CD4-positive, alpha-beta T cell treated with Interferon gamma for 1 hour (primary cell): ENCODE data around the gene KCNS3.

Experiments used
- DNase-seq: peaks from one replicate; pipeline ENCODE4 v3.0.0-alpha.2; 2020

KCNS3 gene

DNA sequence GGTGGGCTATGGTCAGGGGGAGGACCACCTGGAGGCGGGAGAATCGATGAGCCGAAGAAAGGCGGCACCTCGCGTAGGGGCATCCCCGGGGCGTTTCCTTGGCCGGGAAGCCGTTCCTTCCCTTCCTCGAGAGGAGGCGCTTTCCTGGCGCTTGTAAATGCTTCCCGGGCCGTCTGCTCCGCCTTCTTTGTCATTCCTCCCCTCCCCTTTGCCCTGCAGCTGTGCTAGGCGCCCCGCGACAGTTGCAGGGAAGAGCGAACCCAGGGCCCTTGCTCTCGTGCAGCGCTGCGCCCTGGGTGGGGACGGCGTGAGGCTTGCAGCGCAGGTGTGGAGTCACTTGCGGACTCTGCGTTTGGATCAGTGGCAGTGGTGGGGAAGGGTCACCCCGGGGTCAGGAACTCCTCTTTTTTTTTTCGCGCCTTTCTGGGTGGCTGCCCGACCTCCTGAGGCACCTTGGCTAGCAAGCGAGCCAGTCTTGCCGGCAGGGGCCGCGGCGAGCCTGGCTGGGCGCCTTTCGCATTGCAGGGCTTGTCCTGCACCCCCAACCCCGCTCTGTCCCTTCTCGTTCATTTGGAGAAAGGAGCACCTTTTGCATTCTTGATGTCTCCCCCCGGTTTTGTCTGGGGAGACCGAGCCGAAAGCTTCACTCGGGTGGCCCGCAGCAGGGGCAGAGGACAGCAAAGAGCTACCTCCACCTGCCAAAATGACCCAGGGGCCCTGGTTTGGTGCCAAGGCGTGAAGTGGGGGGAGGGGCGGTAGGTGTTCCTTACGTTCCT lies 858 bp downstream of the KCNS3 start:
- no peak for DNase-seq

DNA sequence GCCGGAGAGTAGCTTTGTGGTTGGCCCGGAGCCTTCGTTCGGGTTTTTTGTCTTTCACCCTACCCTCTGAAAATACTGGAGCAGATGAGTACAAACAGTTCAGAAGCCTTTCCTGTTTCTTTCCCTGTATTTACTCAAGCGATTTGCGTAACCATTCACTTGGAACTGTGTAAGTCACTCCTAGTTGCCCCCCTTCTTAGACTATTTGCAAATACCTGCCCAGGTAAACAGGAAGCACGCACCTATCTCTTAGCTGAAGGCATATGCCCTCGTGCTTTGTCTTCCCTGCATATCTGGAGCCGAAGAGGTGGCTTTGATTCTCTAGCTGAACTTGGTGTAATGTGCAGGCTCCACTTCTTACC lies 1.4 kb downstream of the KCNS3 start:
- DNase-seq, result no peak

DNA sequence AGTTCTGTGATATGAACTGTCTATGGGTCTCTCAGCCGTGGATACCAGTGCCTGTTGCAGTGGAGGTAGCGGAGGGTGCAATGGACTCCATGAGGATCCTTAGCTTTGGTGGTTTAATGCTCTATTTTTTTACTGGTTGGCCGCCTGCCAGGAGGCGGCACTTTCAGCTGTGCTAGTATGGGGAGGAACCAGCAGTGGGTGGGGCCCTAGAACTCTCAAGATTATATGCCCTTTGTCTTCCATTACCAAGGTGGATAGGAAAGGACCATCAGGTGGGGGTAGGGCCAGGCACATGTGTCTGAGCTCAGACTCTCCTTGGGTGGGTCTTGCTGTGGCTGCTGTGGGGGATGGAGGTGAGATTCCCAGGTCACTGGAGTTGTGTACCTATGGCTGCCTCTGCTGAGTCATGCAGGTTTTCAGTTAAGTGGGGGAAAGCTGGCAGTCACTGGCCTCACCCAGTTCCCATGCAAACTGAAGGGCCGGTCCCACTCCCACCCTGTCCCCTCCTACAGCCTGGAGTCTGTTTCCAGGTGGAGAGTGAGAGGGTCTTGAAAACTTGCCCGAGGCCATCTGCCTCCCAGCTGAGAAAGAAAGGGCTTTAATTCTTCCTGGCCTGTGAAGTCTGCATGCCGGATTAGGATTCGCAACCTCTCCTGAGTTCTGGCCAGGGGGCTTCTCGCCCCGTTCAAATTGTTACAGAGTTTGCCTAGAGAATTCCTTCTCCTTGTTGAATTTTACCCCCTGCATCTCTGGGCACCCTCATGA lies 14.5 kb downstream of the KCNS3 start:
- DNase-seq, result no peak

GRCh38 chr2:17894005-17894404 lies 15.5 kb downstream of the KCNS3 start:
- no peak for DNase-seq

DNA sequence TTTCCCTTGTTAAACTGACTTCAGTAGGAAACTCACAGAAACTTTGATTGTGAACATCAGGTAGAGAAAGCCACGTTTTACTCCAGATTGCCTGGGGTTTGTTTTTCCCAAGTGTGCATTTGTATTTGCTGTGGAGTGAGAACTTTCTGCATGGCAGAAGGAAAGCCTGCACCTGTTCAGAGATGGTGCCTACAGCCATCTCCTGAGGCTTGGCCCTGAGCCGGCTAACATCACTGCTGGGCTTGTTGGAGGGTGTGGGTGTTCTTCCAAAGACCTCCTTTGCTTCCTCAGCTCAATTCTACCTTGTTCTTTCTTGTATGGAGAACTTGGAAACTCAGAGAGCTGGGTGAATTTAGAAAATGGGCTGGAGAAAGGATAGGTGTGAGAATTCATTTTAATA lies 16.1 kb downstream of the KCNS3 start:
- DNase-seq, result no peak

DNA sequence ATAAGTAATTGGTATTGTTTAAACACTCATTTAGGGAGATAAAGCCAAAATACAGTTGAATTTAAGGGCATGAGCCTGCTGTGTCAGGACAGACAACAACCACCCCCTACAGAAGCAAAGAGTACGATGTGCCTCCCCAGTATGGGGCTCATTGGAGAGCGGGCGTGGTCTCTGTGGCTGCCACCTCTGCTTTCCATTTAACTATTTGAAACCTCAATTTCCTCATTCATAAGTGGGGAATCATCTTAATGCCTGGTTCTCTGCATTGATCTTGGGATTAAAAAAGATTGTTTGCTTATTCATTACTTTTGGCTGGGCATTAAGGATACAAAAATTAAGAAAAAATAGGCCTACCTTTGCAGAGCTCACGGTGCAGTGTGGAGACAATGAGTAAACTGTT lies 21.4 kb downstream of the KCNS3 start:
- DNase-seq, result no peak

- no peak for DNase-seq
Observed at GRCh38 chr2:17901246-17901645, 22.8 kb downstream of the KCNS3 start.

DNA sequence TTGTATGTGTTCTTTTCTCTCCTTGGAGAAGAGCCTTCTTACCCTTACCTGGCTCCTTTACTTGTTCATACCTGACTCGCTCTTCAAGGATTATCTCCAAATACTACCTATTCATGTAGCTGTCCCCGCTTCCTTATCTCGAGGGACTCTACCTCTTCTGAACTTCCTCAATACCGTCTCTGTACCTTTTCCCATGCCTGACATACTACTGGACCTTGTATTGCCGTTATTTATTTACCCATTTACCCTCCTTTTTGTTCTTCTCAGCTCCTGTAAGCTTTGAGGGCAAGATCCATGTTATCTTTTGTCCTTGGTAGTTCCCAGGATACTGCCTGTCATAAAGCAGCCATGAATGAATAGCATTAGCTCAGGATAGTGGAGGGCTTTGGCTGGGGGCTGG lies 32.5 kb downstream of the KCNS3 start:
- no peak for DNase-seq

GRCh38 chr2:17911491-17912260 lies 33.2 kb downstream of the KCNS3 start:
- DNase-seq, result no peak

GRCh38 chr2:17912266-17912691 lies 33.8 kb downstream of the KCNS3 start:
- no peak for DNase-seq

DNA sequence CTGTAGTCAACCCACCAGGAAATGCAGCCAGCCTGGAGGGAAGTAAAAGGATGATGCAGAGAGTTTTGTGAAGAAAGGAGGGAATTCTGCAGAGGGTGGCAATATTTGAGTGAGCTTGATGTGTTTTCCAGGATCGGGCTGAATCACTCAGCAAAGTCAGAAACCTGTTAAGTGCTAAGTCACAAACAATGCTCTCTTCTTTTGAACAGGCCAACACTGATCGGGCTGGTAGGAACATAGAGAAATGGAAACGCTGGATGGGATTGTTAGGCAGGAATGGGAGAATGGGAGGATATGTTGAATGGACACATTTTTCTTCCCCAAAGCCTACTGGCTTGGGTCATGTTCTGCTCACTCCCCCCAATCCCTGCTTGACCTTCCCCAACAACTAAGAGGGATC lies 36.6 kb downstream of the KCNS3 start:
- no peak for DNase-seq

GRCh38 chr2:17915811-17916518 lies 37.5 kb downstream of the KCNS3 start:
- DNase-seq, result no peak

GRCh38 chr2:17916584-17916983 lies 38.1 kb downstream of the KCNS3 start:
- no peak for DNase-seq

GRCh38 chr2:17918789-17919188 lies 40.3 kb downstream of the KCNS3 start:
- no peak for DNase-seq

DNA sequence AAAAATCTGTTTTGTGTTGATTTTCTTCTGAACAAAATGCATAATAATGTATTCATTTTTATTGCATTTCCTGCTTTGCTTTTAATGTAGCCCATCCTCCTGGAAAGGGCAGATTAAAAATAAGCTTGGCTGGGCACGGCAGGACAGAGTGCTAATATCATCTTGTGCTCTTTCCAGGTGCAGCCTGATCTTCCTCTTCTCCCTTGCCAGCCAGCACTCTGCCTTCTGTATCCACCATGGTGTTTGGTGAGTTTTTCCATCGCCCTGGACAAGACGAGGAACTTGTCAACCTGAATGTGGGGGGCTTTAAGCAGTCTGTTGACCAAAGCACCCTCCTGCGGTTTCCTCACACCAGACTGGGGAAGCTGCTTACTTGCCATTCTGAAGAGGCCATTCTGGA lies 52.3 kb downstream of the KCNS3 start:
- no peak for DNase-seq

DNA sequence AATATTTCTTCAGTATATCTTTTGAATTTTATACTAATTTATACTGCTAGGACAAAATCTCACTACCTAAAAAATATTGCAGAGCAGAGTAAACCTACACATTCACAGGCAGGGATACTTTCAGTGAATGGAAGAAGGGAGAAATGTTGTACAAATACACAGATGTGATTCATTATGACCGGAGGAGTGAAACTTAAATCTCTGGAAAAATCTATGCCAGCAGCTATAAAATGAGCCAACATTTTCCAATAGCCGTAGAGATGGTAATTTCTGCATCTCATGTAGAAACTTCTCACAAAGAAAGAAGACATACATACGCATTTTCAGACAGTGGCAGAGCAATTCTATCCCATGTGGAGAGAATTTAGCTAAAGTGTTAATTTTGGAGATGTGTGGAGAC lies 54.8 kb downstream of the KCNS3 start:
- no peak for DNase-seq

DNA sequence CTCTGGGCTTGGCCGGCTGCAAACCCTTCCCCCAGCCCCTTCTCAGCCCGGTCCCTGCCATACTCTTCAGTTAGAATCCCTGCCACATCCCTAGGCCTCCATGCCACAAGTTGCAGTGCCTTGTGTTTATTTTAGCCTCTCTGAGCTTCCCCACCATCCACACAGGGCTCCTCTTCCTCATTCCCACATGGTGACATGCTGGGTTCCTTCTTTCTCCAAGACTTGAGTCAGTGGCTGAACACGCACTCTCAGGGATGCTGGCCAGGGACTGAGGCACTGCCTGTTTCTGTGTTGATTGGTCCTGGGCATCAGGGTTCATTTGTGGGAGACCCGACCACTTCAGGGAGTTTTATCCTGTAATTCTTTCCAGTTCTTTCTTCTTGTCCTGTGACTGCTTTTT lies 56.3 kb downstream of the KCNS3 start:
- no peak for DNase-seq

GRCh38 chr2:17935242-17935885 lies 56.9 kb downstream of the KCNS3 start:
- no peak for DNase-seq

- DNase-seq, result no peak
Observed at GRCh38 chr2:17936599-17936998, 58.1 kb downstream of the KCNS3 start.

- no peak for DNase-seq
Observed at GRCh38 chr2:17940091-17940630, 61.7 kb downstream of the KCNS3 start.

DNA sequence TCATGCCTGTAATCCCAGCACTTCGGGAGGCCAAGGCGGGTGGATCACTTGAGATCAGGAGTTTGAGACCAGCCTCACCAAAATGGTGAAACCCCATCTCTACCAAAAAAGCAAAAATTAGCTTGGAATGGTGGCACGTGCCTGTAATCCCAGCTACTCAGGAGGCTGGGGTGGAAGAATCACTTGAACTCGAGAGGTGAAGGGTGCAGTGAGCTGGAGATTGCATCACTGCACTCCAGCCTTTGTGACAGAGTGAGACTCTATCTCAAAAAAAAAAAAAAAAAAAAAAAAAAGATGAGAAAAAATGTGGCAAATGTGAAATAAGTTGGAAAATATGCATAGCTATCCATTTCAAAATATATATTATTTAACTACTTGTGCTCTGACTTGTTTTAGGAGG lies 65.0 kb downstream of the KCNS3 start:
- DNase-seq, result no peak

DNA sequence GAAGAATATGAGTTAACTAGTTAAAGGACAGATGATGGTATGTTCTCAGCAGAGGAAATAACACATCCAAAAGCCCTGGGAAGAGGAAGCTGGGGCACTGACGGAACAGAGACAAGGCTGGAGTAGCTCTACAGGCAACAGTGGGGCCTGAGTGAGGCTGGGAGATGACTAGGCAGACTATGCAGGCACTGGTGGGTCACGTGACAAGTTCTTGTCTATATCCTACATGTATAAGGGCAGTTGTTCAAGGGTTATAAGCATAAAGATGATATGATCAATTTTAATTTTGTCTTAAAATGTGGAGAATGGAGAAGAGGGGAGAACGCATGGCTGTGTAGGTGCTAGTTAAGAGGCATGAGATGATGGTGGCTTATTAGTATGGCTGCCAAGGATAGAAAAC lies 68.6 kb downstream of the KCNS3 start:
- DNase-seq, result no peak
